Neural progenitor cell (in vitro differentiated cells): Measurements from ENCODE around the gene CMTR1. TPM values are rescaled to one million over a fixed set of nuclear protein-coding genes. Genes with fewer than 3 reads are reported as not detected.

ENCODE experiments used
- DNase-seq: peaks from one replicate; pipeline ENCODE4 v3.0.0-alpha.2; 2016; ENCODE audit warnings: low spot score
- H2AFZ ChIP-seq: fragments of 200-600 bp; sonication (generic); replicated peaks from 2 replicates; pipeline ENCODE4 v1.6.1; 2016; ENCODE audit warnings: antibody characterized with exemption
- H3F3A ChIP-seq: fragments of 200-600 bp; sonication (generic); 2 replicates; pipeline ENCODE4 v1.6.1; 2016; ENCODE audit warnings: antibody characterized with exemption, low read depth
- H3K27ac ChIP-seq: fragments of 200-600 bp; sonication (generic); 2 replicates; pipeline ENCODE4 v1.5.1; 2016; ENCODE audit warnings: mild to moderate bottlenecking
- H3K27me3 ChIP-seq: fragments of 200-600 bp; sonication (generic); 2 replicates; pipeline ENCODE4 v1.6.1; 2016; ENCODE audit warnings: mild to moderate bottlenecking, moderate library complexity
- H3K36me3 ChIP-seq: fragments of 200-600 bp; sonication (generic); 2 replicates; pipeline ENCODE4 v1.5.1; 2016
- H3K4me1 ChIP-seq: fragments of 200-600 bp; sonication (generic); 2 replicates; pipeline ENCODE4 v1.6.1; 2016; ENCODE audit warnings: mixed run types
- H3K4me2 ChIP-seq: fragments of 200-600 bp; sonication (generic); 2 replicates; pipeline ENCODE4 v1.6.1; 2016
- H3K4me3 ChIP-seq: fragments of 200-600 bp; sonication (generic); 2 replicates; pipeline ENCODE4 v1.5.1; 2016
- H3K79me2 ChIP-seq: fragments of 200-600 bp; sonication (generic); 2 replicates; pipeline ENCODE4 v1.6.1; 2016; ENCODE audit warnings: low read depth
- H3K9ac ChIP-seq: fragments of 200-600 bp; sonication (generic); 2 replicates; pipeline ENCODE4 v1.6.1; 2016
- H3K9me3 ChIP-seq: fragments of 200-600 bp; sonication (generic); 2 replicates; pipeline ENCODE4 v1.5.1; 2016; ENCODE audit warnings: low read depth
- H4K20me1 ChIP-seq: fragments of 200-600 bp; sonication (generic); 2 replicates; pipeline ENCODE4 v1.6.1; 2016; ENCODE audit warnings: low read depth
- H3K27ac Mint-ChIP-seq: 3 replicates; pipeline ENCODE4 v1.8.0; 2021; ENCODE audit warnings: mixed read lengths
- H3K27me3 Mint-ChIP-seq: 2 replicates; pipeline ENCODE4 v1.8.0; 2022; ENCODE audit warnings: low read depth, mild to moderate bottlenecking, inconsistent platforms, moderate library complexity, mixed read lengths; ENCODE audit not compliant: insufficient read depth
- H3K36me3 Mint-ChIP-seq: 3 replicates; pipeline ENCODE4 v1.8.0; 2021; ENCODE audit warnings: mixed read lengths
- H3K4me1 Mint-ChIP-seq: 3 replicates; pipeline ENCODE4 v1.8.0; 2021; ENCODE audit warnings: mixed read lengths
- H3K4me3 Mint-ChIP-seq: 3 replicates; pipeline ENCODE4 v1.8.0; 2021; ENCODE audit warnings: mild to moderate bottlenecking, moderate library complexity, mixed read lengths
- H3K9me3 Mint-ChIP-seq: 3 replicates; pipeline ENCODE4 v1.8.0; 2020; ENCODE audit warnings: mixed read lengths
- EZH2 ChIP-seq: fragments of 200-600 bp; sonication (generic); IDR thresholded peaks from 2 replicates; pipeline ENCODE4 v1.6.1; 2017; ENCODE audit warnings: antibody characterized with exemption, mild to moderate bottlenecking, moderate library complexity
- EZH2phosphoT487 ChIP-seq: fragments of 200-600 bp; sonication (generic); IDR thresholded peaks from 2 replicates; pipeline ENCODE4 v1.6.1; 2017; ENCODE audit warnings: antibody characterized with exemption
- total RNA-seq: library from RNA; depleted of rRNA; stranded (reverse); fragments of >200 nt; gene quantifications from 2 replicates; pipeline ENCODE4 v1.2.3, GENCODE V29; 2015; ENCODE audit warnings: low replicate concordance
- TF ChIP-seq, protein P1 (sequence below): fragments of 200-600 bp; sonication (generic); IDR thresholded peaks from 2 replicates; pipeline ENCODE4 v1.5.1; 2017; ENCODE audit warnings: antibody characterized with exemption, mild to moderate bottlenecking

Gene CMTR1
- total RNA-seq, 1 donor from 2014 or later = 35.4 TPM

- Mint-ChIP-seq H3K4me3 (no peak overlapping the region), H3K36me3 (peaks cover 39% of the 10 kb centered on the region), H3K4me1 (peaks cover 19% of the 10 kb centered on the region), H3K27ac (no peak overlapping the region), H3K27me3 (no peaks in the 10 kb centered on the region), H3K9me3 (no peaks in the 10 kb centered on the region)
- no peak overlapping the region for H2AFZ ChIP-seq
- H3K4me2 ChIP-seq = no peak overlapping the region
- no peak overlapping the region for H3K27ac ChIP-seq
- H3K4me3 ChIP-seq = no peak overlapping the region
- no peaks in the 10 kb centered on the region for H3K27me3 ChIP-seq
- peaks cover 20% of the 10 kb centered on the region for H3K4me1 ChIP-seq
- peaks cover 23% of the 10 kb centered on the region for H3F3A ChIP-seq
- H3K79me2 ChIP-seq = no peaks in the 10 kb centered on the region
- no peak for TF ChIP-seq EZH2phosphoT487
- TF ChIP-seq EZH2 = no peak
- TF ChIP-seq, protein P1, sequence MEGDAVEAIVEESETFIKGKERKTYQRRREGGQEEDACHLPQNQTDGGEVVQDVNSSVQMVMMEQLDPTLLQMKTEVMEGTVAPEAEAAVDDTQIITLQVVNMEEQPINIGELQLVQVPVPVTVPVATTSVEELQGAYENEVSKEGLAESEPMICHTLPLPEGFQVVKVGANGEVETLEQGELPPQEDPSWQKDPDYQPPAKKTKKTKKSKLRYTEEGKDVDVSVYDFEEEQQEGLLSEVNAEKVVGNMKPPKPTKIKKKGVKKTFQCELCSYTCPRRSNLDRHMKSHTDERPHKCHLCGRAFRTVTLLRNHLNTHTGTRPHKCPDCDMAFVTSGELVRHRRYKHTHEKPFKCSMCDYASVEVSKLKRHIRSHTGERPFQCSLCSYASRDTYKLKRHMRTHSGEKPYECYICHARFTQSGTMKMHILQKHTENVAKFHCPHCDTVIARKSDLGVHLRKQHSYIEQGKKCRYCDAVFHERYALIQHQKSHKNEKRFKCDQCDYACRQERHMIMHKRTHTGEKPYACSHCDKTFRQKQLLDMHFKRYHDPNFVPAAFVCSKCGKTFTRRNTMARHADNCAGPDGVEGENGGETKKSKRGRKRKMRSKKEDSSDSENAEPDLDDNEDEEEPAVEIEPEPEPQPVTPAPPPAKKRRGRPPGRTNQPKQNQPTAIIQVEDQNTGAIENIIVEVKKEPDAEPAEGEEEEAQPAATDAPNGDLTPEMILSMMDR = no peak
- no peaks in the 10 kb centered on the region for H3K9me3 ChIP-seq
- no peaks in the 10 kb centered on the region for H3K36me3 ChIP-seq
- DNase-seq = no peak
- peaks cover 27% of the 10 kb centered on the region for H4K20me1 ChIP-seq
- H3K9ac ChIP-seq = no peak overlapping the region
Observed at GRCh38 chr6:37477191-37477590, 44.2 kb downstream of the CMTR1 start.

- no peak for DNase-seq
- Mint-ChIP-seq H3K4me1 (peaks cover 26% of the 10 kb centered on the region), H3K36me3 (peaks cover 41% of the 10 kb centered on the region), H3K9me3 (no peaks in the 10 kb centered on the region), H3K4me3 (no peak overlapping the region), H3K27ac (no peak overlapping the region), H3K27me3 (no peaks in the 10 kb centered on the region)
- Histone ChIP-seq H3K4me3 (no peak overlapping the region), H3K4me1 (peaks cover 24% of the 10 kb centered on the region), H3K79me2 (no peaks in the 10 kb centered on the region), H2AFZ (no peak overlapping the region), H3K36me3 (no peaks in the 10 kb centered on the region), H4K20me1 (peaks cover 33% of the 10 kb centered on the region), H3K27ac (no peak overlapping the region), H3F3A (peaks cover 28% of the 10 kb centered on the region), H3K27me3 (no peaks in the 10 kb centered on the region), H3K9ac (no peak overlapping the region), H3K9me3 (no peaks in the 10 kb centered on the region), H3K4me2 (no peak overlapping the region)
- TF ChIP-seq EZH2 (no peak), EZH2phosphoT487 (no peak)
- TF ChIP-seq, protein P1 = no peak
Observed at GRCh38 chr6:37477656-37478435, 44.8 kb downstream of the CMTR1 start.

- H3K27me3 ChIP-seq = no peaks in the 10 kb centered on the region
- H3K4me3 Mint-ChIP-seq = no peak overlapping the region
- no peaks in the 10 kb centered on the region for H3K9me3 ChIP-seq
- H3K9ac ChIP-seq = no peak overlapping the region
- DNase-seq = no peak
- no peaks in the 10 kb centered on the region for H3K27me3 Mint-ChIP-seq
- H3K4me1 Mint-ChIP-seq = peaks cover 31% of the 10 kb centered on the region
- no peaks in the 10 kb centered on the region for H3K79me2 ChIP-seq
- H3K27ac Mint-ChIP-seq = peak overlapping the region; percentile 42
- H4K20me1 ChIP-seq = peaks cover 36% of the 10 kb centered on the region
- no peaks in the 10 kb centered on the region for H3K9me3 Mint-ChIP-seq
- peaks cover 28% of the 10 kb centered on the region for H3F3A ChIP-seq
- H3K4me2 ChIP-seq = no peak overlapping the region
- H3K27ac ChIP-seq = no peak overlapping the region
- peaks cover 35% of the 10 kb centered on the region for H3K36me3 Mint-ChIP-seq
- H2AFZ ChIP-seq = no peak overlapping the region
- no peak for TF ChIP-seq EZH2
- TF ChIP-seq, protein P1 = no peak
- no peak for TF ChIP-seq EZH2phosphoT487
- peaks cover 24% of the 10 kb centered on the region for H3K4me1 ChIP-seq
- H3K36me3 ChIP-seq = no peaks in the 10 kb centered on the region
- H3K4me3 ChIP-seq = no peak overlapping the region
Observed at GRCh38 chr6:37478827-37479226, 45.8 kb downstream of the CMTR1 start.
